Activated CD4-positive, alpha-beta T cell treated with anti-CD3 and anti-CD28 coated beads for 24 hours (primary cell): Measurements from ENCODE around the gene CACNG8.
"Not testable (repeated sequence)": the region's sequence is repeated elsewhere in the genome, so short reads cannot be mapped to it uniquely, and the experiment has no call there.

Experiments used
- DNase-seq, 2 donors: peaks; one replicate each; pipeline ENCODE4 v3.0.0-alpha.2; 2020; ENCODE audit warnings: low read depth in 2 of 2

The CACNG8 gene

GRCh38 chr19:53962887-53963431, at the start of gene CACNG8:
Gene CACNG8 (plus strand): TSS chr19:53962937.
- DNase-seq = no peak

DNA sequence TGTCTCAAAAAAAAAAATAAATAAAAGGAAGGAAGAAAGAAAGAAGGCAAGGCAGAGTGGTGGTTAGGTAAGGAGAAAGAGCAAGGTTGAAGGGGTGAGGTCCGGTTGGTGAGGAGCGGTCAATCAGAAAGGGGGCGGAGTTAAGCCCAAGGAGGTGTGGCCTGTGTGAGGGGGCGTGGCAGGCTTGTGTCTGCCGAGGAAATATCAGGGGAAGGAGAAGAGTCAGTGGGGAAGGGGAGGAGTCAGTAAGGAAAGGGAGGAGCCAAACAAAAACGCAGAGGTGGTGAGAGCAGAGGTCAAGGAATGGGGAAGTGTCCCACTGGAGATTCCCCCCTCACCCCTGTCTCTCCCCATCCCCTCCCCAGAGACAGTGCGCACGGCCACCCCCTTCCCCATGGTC, 47.7 kb upstream of the CACNG8 start:
- no peak for DNase-seq

DNA sequence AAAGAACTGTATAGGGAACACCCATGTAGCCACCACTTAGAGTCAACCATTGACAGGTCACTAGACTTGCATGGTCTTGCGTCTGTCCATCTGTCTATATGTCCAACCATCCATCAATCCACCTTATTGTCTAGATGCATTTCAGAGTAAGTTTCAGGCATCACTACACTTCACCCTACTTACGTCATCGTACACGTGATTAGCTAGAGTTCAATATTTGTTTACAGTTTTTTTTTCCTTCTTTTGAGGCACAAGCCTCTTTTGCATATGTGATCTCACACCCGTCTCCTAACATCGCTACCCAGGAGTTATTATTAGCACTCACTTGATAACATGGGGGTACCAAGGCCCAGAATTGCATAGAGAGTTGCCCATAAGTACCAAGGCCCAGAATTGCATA, 46.7 kb upstream of the CACNG8 start:
- no peak for DNase-seq

DNA sequence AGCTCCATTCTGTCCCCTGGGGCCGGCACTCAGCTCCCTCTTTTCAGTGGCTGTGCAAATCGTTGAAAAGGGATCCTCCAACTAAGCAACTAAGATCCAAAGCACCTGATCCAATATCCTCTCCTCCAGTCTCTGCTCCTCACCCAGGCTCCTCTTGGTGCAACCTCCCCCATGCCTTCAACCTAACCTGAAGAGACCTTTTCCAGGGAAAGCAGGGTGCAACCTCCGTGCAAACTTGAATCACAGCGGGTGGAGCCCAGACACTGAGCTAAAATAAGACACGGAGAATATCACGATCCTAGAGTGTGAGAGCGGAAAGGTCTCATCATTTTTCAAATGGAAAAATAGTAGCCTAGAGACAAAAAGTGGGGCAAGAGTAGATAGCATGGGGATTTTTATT, 45.4 kb upstream of the CACNG8 start:
- DNase-seq = no peak

DNA sequence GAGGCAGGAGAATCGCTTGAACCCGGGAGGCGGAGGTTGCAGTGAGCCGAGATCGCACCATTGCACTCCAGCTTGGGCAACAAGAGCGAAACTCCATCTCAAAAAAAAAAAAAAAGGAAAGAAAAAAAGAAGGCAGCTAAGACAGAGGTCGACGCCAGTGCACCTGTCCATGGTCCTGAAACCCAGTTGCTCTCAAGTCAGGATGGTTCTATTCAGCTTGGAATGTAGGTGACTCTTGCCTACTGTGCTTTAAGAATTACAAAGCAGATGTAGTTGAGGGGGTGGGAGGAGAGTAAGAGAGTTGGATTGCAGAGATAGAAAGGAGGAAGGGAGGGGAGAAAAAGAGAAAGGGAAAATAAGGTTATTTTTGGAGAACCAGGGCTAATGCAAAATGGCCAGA, 35.0 kb upstream of the CACNG8 start:
- DNase-seq = peak in 1 of 2 donors; percentile 25

GRCh38 chr19:53936029-53936428, 26.7 kb upstream of the CACNG8 start:
- DNase-seq = no peak

DNA sequence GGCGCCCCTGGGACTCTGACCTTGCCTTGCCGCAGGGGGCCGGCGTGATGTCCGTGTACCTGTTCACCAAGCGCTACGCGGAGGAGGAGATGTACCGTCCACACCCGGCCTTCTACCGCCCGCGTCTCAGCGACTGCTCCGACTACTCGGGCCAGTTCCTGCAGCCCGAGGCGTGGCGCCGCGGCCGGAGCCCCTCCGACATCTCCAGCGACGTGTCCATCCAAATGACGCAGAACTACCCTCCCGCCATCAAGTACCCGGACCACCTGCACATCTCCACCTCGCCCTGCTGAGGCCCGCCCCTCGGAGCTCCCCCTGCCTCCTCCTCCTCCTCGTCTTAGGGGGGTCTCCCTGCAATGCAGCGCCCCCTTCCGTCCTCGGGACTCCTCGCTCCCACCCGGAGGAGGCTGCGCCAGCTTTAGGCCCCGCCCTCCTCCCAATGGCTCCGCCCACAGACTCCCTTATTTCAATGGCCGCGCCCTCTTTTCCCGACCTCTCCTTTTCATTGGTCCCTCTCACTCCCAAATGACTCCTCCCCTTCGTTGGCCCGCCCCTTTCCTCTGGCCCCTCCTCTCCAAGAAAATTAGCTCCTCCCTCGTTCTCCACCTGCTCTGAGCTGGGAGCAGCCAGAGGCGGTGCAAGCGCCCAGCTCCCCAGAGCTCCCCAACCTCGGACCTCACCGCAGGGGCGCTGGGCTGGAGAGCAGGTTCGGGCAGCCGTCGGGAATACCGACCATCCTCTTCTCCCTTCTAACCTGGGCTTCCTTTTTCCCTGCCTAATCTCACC, 20.5 kb upstream of the CACNG8 start:
- no peak for DNase-seq

DNA sequence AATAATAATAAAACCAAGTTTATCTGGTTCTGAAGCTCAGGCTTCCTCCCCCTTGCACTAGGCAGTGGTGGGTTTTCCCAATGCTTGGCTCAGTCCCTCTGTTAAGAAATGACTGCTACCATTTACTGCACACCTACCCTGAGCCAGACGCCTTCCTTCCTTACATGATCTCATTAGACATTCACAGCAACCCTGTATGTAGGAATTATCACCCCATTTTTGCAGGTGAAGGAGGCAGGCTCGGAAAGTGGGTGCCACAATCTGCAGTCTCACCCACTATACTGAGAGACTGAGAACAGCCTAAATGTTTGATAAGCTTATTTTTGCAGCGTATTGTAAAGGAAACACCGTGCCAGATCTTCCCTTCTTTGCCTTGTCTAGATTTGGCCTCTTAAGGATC, 18.3 kb upstream of the CACNG8 start:
- DNase-seq = no peak

GRCh38 chr19:53944933-53945332, 17.8 kb upstream of the CACNG8 start:
- DNase-seq = no peak

GRCh38 chr19:53945441-53945840, 17.3 kb upstream of the CACNG8 start:
- no peak for DNase-seq

DNA sequence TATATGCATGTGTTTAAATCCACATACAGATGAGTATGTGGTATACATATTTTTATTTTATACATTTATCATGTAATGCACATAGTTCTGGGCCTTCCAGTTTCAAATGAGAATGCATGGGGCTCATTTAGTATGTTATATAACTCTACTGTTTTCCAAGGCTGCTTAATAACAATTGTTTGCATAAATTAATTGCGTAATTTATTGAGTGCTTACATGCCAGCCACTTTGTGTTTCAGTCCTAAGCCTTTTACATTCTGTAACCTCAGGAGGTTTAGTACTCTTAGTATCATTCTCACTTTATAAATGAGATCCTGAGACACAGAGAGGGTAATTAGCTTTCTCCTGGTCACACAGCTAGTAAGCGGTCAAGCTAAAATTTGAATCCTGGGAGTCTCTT, 16.7 kb upstream of the CACNG8 start:
- DNase-seq = no peak

DNA sequence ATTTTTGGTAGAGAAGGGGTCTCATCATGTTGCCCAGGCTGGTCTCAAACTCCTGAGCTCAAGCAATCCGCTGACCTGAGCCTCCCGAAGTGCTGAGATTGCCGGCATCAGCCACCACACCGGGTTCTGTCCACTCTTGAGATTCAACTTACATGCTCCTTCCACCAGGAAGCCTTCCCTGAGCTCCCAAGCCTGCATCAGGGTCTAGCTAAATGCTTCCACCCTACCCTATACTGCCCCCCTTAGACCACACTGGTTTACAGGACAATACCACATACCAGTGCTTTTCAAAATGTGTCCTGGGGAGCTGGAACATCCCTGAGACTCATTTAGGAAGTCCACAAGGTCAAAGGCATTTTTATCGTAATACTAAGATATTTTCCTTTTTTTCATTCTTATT, 15.1 kb upstream of the CACNG8 start:
- DNase-seq = no peak

DNA sequence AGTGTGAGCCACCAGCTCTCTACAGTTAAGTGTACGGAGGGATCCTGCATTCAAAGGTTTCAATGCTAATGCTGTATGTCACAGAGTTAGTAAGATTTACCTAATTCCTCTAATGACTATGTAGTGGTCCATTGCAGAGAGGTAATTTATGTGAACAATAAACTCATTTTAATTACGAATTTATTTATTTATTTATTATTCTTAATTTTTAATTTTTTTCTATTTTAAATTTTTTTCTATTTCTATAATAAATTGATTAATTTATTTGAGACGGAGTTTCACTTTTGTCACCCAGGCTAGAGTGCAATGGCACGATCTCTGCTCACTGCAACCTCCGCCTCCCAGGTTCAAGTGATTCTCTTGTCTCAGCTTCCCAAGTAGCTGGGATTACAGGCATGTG, 14.1 kb upstream of the CACNG8 start:
- DNase-seq = not testable (repeated sequence)

- no peak for DNase-seq
Measured at GRCh38 chr19:53951436-53951835, 11.3 kb upstream of the CACNG8 start.

DNA sequence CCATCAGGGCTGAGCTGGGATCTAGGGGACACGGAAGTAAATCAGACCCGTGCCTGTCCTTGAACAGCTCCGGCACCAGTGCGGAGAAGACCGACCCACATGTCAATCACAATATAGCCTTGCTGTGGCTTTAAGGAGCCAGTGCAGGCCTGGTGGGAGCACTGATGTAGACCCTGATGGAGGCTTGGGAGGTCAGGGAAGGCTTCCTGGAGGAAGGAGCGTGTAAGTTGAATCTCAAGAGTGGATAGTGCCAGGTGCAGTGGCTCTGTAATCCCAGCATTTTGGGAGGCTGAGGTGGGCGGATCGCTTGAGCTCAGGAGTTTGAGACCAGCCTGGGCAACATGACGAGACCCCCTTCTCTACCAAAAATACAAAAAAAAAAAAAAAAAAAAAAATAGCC, 10.8 kb upstream of the CACNG8 start:
- DNase-seq = no peak

- no peak for DNase-seq
Measured at GRCh38 chr19:53953383-53953782, 9.4 kb upstream of the CACNG8 start.

- DNase-seq = no peak
Measured at GRCh38 chr19:53957448-53958167, 5.1 kb upstream of the CACNG8 start.

GRCh38 chr19:53958168-53958571, 4.6 kb upstream of the CACNG8 start:
- no peak for DNase-seq

DNA sequence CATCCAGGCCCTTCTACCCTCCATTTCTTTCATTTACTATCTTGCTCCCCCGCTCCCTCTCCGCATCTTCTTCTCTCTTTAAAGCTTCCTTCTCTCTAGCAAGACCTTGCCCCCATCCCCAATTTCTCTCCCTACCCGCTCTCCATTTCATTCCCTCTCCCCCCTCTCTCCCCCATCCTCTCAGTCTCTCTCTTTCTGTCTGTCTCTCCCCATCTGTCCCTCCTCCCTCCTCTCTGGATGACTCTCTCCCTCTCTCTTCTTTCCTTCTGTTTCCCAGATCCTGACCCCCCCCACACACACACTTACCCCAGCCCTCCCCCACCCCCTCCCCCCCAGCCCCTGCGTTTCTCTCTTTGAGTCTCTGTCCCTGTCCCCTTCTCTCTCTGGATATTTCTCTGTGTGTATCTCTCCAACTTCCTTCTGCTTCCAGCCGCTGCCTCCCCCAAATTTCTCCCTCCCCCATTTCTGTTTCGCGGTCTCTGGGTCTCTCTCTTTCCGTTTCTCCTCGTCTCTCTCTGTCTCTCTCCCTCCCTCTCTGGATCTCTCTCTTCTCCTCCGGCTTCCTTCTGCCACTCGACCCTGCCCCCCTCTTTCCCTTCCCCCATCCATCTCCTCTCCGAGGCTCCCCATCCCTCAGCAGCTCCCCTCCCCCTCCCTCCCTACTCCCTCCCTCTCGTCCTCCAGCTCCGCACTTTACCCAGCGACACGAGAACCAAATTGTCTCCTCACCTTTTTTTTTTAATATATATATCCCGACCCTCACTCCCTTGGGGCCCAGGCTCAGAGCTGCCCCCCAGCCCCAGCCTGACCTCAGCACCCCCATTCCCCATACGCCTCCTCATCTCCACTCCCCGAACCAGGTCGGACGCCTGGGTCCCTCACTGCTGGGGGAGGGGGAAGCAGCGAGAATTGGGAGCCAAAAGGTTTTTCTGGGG, 3.6 kb upstream of the CACNG8 start:
- DNase-seq = no peak

GRCh38 chr19:53960187-53960586, 2.5 kb upstream of the CACNG8 start:
- no peak for DNase-seq

DNA sequence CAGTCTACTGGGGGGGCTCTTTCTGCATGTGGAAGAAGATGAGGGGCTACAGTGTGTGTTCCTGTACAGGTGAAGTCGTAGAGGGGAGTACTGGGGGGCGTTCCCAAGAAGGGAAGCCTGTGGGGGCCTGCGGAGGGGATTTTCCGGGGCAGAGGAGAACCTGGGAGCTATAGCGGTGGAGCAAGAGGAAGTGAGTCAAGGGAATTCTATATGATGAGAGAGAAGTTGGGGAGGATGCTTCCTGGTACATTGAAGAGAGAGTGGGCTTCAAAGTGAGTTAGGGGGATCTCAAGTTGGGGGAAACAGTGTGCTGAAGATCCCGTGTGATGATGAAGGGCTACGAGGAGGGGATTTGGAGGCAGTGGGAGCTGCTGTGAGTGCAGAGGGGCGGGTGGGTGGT, 1.9 kb upstream of the CACNG8 start:
- DNase-seq = no peak
